NCI-H460 (cell line): ENCODE measurements around the gene CCDC146. TPM values are rescaled to one million over a fixed set of nuclear protein-coding genes. Genes with fewer than 3 reads are reported as not detected.
"Not testable (repeated sequence)": the region's sequence is repeated elsewhere in the genome, so short reads cannot be mapped to it uniquely, and the experiment has no call there.

ENCODE experiments used
- DNase-seq: peaks from one replicate; pipeline ENCODE4 v3.0.0-alpha.2; 2016; ENCODE audit warnings: low read depth; ENCODE audit errors: extremely low read depth
- total RNA-seq: library from RNA; depleted of rRNA; stranded (reverse); fragments of >200 nt; shearing (Covaris generic); gene quantifications from 2 replicates; pipeline ENCODE4 v1.2.3, GENCODE V29; 2014; rRNA removed

Gene CCDC146
- total RNA-seq, 1 experiment from 2014 or later, result 0.27 TPM

- DNase-seq, result no peak
These were observed 198.9 kb downstream of the CCDC146 start for GRCh38 chr7:77321300-77321699.

- DNase-seq, result peak; percentile 96
These were observed 203.7 kb downstream of the CCDC146 start for GRCh38 chr7:77326131-77326530.

GRCh38 chr7:77327067-77327931, 204.9 kb downstream of the CCDC146 start:
- DNase-seq, result peak; percentile 97

- peak; percentile 42 for DNase-seq
These were observed 205.7 kb downstream of the CCDC146 start for GRCh38 chr7:77327932-77328628.

- DNase-seq, result no peak
These were observed 206.3 kb downstream of the CCDC146 start for GRCh38 chr7:77328669-77329068.

- no peak for DNase-seq
These were observed 207.2 kb downstream of the CCDC146 start for GRCh38 chr7:77329466-77330168.

- peak; percentile 51 for DNase-seq
These were observed 207.9 kb downstream of the CCDC146 start for GRCh38 chr7:77330169-77330882.

- DNase-seq, result peak; percentile 96
These were observed 209.7 kb downstream of the CCDC146 start for GRCh38 chr7:77331938-77332695.

- DNase-seq, result not testable (repeated sequence)
These were observed 211.6 kb downstream of the CCDC146 start for GRCh38 chr7:77334039-77334438.

GRCh38 chr7:77335581-77335980, 213.2 kb downstream of the CCDC146 start:
- no peak for DNase-seq

- no peak for DNase-seq
These were observed 215.1 kb downstream of the CCDC146 start for GRCh38 chr7:77337456-77337990.

- DNase-seq, result no peak
These were observed 215.8 kb downstream of the CCDC146 start for GRCh38 chr7:77338260-77338659.

- no peak for DNase-seq
These were observed 216.6 kb downstream of the CCDC146 start for GRCh38 chr7:77338883-77339629.

- DNase-seq, result no peak
These were observed 217.3 kb downstream of the CCDC146 start for GRCh38 chr7:77339726-77340125.

Other genes with a start within 250 kb of the CCDC146 start
- 0.22 TPM in 1 of 2 replicates, not detected in the other for gene SPDYE17, start 90.3 kb upstream of the CCDC146 start, total RNA-seq
- 0.40 TPM in 1 of 2 replicates, not detected in the other for gene SPDYE18, start 60.1 kb upstream of the CCDC146 start, total RNA-seq
- 0.66 and 1.7 TPM in 2 replicates for gene FGL2, start 77.2 kb downstream of the CCDC146 start, total RNA-seq